ENCODE results near the gene FBXL17.
A peak's percentile ranks its signal among the peaks of the same experiment; 100 is the strongest.

Gene FBXL17

GRCh38 chr5:108232805-108233204 lies 149.1 kb downstream of the FBXL17 start:
- TF ChIP-seq CTCF (conservative IDR thresholded peaks at IDR 0.05; ENCODE audit: low read depth, low read length) = no peak
- H3K4me3 ChIP-seq (ENCODE audit: low read length) = no peak overlapping the region
- no peak for DNase-seq (ENCODE audit: low read depth)

GRCh38 chr5:108222011-108222410 lies 159.9 kb downstream of the FBXL17 start:
- DNase-seq (ENCODE audit: low read depth) = no peak
- no peak for TF ChIP-seq CTCF (conservative IDR thresholded peaks at IDR 0.05; ENCODE audit: low read depth, low read length)
- no peak overlapping the region for H3K4me3 ChIP-seq (ENCODE audit: low read length)

- no peak for TF ChIP-seq CTCF (conservative IDR thresholded peaks at IDR 0.05; ENCODE audit: low read depth, low read length)
- no peak overlapping the region for H3K4me3 ChIP-seq (ENCODE audit: low read length)
- DNase-seq (ENCODE audit: low read depth) = no peak
Measured at GRCh38 chr5:108220834-108221233, 161.1 kb downstream of the FBXL17 start.

GRCh38 chr5:108216890-108217289 lies 165.0 kb downstream of the FBXL17 start:
- peak; percentile 36 for DNase-seq (ENCODE audit: low read depth)
- H3K4me3 ChIP-seq (ENCODE audit: low read length) = no peak overlapping the region
- TF ChIP-seq CTCF (conservative IDR thresholded peaks at IDR 0.05; ENCODE audit: low read depth, low read length) = no peak

- no peak overlapping the region for H3K4me3 ChIP-seq (ENCODE audit: low read length)
- TF ChIP-seq CTCF (conservative IDR thresholded peaks at IDR 0.05; ENCODE audit: low read depth, low read length) = no peak
- no peak for DNase-seq (ENCODE audit: low read depth)
Measured at GRCh38 chr5:108214857-108215256, 167.0 kb downstream of the FBXL17 start.

DNA sequence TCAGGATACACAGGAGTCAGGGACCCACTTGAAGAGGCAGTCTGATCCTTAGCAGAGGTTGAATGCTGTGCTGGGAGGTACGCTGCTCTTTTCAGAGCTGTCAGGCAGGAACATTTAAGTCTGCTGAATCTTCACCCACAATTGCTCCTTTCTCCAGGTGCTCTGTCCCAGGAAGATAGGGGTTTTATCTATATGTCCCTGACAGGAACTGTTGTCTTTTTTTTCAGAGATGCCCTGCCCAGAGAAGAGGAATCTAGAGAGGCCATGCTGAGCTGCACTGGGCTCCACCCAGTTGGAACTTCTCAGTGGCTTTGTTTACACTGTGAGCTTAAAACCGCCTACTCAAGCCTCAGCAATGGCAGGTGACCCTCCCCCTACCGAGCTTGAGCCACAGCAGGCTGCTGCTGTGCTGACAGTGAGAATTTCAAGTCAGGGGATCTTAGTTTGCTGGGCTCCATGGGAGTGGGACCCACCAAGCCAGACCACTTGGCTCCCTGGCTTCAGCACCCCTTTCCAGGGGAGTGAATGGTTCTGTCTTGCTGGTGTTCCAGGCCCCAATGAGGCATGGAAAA lies 169.0 kb downstream of the FBXL17 start:
- peak; percentile 37 for DNase-seq (ENCODE audit: low read depth)
- TF ChIP-seq CTCF (conservative IDR thresholded peaks at IDR 0.05; ENCODE audit: low read depth, low read length) = no peak
- no peak overlapping the region for H3K4me3 ChIP-seq (ENCODE audit: low read length)

DNA sequence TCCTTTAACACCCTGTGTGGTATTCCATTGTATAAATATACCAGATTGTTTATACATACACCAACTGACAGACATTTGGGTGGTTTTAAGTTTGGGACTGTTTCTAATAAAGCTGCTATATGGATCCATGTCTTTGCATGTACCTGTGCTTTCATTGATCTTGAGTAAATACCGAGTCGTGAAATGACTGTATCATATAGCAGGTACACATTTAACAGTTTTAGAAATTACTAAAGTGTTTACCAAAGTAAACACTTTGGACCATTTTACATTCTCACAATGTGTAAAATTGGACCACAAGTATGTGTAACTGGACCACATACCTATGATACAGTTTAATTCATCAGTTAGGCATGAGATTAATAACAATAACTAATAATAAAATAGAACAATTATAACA lies 175.2 kb downstream of the FBXL17 start:
- no peak for TF ChIP-seq CTCF (conservative IDR thresholded peaks at IDR 0.05; ENCODE audit: low read depth, low read length)
- DNase-seq (ENCODE audit: low read depth) = no peak
- H3K4me3 ChIP-seq (ENCODE audit: low read length) = no peak overlapping the region

All from retinal pigment epithelial cell (primary cell).